Small intestine (tissue), 7 donors: ENCODE data around the gene C5orf63. TPM values are rescaled to one million over a fixed set of nuclear protein-coding genes. Genes with fewer than 3 reads are reported as not detected.

Experiments
- DNase-seq, 2 donors: peaks; one replicate each; pipeline versions ENCODE4 v3.0.0 to v3.0.0-alpha.2; 2013
- FAIRE-seq: peaks from 2 replicates; lab custom pipeline; 2012; peaks lifted over from hg19 to GRCh38; lab: Jason Lieb, UNC
- H3K27ac ChIP-seq, 3 donors: one replicate each; pipeline ENCODE4 v1.5.1; 2013; ENCODE audit warnings: low read length in 2 of 3, mild to moderate bottlenecking in 2 of 3, control low read depth in 1 of 3, inconsistent platforms in 1 of 3, low read depth in 1 of 3, moderate library complexity in 1 of 3
- H3K27me3 ChIP-seq, 3 donors: one replicate each; pipeline ENCODE4 v1.6.1; 2013; ENCODE audit warnings: low read length in 3 of 3, inconsistent platforms in 1 of 3; ENCODE audit not compliant: control insufficient read depth in 3 of 3, insufficient read depth in 3 of 3
- H3K36me3 ChIP-seq, 3 donors: one replicate each; pipeline ENCODE4 v1.6.1; 2013; ENCODE audit warnings: low read length in 3 of 3, inconsistent platforms in 1 of 3, low read depth in 1 of 3, mild to moderate bottlenecking in 1 of 3, moderate library complexity in 1 of 3; ENCODE audit not compliant: control insufficient read depth in 3 of 3, insufficient read depth in 2 of 3
- H3K4me1 ChIP-seq, 3 donors: one replicate each; pipeline ENCODE4 v1.6.1; 2013; ENCODE audit warnings: low read length in 2 of 3, inconsistent platforms in 1 of 3, low read depth in 1 of 3, mild to moderate bottlenecking in 1 of 3, moderate library complexity in 1 of 3; ENCODE audit not compliant: control insufficient read depth in 3 of 3, insufficient read depth in 2 of 3
- H3K4me3 ChIP-seq, 3 donors: one replicate each; pipeline ENCODE4 v1.5.1; 2013; ENCODE audit warnings: low read length in 3 of 3, control low read depth in 1 of 3, inconsistent platforms in 1 of 3, low read depth in 1 of 3, mild to moderate bottlenecking in 1 of 3, moderate library complexity in 1 of 3
- H3K9me3 ChIP-seq, 2 donors: one replicate each; pipeline ENCODE4 v1.6.1; 2013; ENCODE audit warnings: low read depth in 1 of 2, low read length in 1 of 2; ENCODE audit not compliant: control insufficient read depth in 2 of 2, insufficient read depth in 1 of 2
- WGBS, 3 donors: extraction: QIAGEN DNeasy Blood & Tissue Kit; methylation state at CpG; one replicate each; pipeline ENCODE4 v1.1.7; 2013; 5-methylcytosine and 5-hydroxymethylcytosine counted together
- polyA plus RNA-seq, 4 donors: library from polyadenylated mRNA; stranded (reverse) in 3 of 4; unstranded in 1 of 4; fragments of 200-250 nt in 3 of 4; fragments of 120-200 nt in 1 of 4; gene quantifications; one replicate each; pipeline versions ENCODE4 v1.2.1 to v1.2.3, GENCODE V29; 2013
- donor health status: healthy with polysubstance abuse.
- donor health status: control.
- donor health status: control.
- donor health status: Bipolar disorder and iron deficiency.
- donor health status: healthy.

The C5orf63 gene
- polyA plus RNA-seq, 4 donors = 4.2 to 17.9 (median 6.4) TPM

DNA sequence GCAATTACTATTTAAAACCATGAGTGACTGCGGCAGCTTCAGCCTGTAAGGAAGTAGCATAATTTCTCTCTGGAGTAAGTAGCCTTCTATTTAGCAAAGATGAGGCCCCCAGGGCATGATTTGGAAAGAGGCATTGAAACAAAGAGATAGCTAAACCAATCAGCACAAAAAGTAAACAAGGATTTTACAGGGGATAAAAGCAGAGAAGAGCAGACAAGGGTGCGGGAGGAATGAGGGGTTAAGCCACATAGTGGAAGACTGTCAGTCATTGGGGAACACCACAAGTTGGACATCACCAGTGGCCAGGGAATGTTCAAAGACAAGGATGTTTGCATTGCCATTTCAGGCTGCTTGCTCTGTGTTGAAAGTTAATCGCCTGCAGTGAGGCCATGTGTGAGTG is 24.0 kb upstream of the C5orf63 start:
- Histone ChIP-seq H3K27ac (no peak overlapping the region), H3K36me3 (no peaks in the 10 kb centered on the region), H3K4me3 (no peak overlapping the region), H3K9me3 (no peaks in the 10 kb centered on the region), H3K4me1 (peaks cover 0 to 26% (median 0%) of the 10 kb centered on the region in 3 donors), H3K27me3 (peaks cover 0 to 1% (median 0%) of the 10 kb centered on the region in 3 donors)
- no peak for FAIRE-seq
- no peak for DNase-seq
- WGBS, 3 donors = 88 to 90% (median 89%) methylated on average over 3 of the region's 3 CpGs

DNA sequence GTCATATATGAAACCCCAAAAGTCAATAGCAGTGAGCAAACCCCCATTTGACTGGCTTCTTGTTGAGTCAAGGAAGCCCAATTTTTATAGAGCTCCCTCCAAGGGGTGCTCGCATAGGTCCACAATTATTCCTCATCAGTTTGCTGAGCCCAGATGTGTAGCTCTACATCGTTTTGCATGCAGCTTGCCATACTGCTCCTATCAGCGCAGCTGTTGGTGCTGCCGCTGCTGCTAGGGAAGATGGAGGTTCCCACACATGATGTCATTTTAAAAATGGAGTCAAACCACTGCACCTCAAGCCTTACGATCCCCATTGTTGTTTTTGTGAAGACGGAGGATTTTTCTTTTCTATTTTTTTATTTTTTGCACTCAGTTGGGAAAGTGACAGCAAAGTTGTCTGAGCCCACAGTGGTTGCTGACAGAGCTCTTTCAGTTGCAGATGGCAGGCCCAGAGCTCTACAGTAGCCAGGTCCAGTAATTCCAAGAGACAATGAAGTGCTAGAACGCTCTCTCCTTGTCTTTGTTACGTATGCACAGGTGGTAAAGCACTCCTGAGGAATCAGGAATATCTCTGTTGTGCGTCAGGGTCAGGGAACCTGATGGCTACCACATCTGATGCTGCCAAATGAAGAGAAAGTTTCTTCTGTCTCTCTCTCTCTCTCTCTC is 23.2 kb upstream of the C5orf63 start:
- H3K27me3 ChIP-seq = peaks cover 0 to 1% (median 0%) of the 10 kb centered on the region in 3 donors
- 76 to 91% (median 86%) methylated on average over 9 of the region's 9 CpGs for WGBS, 3 donors
- H3K36me3 ChIP-seq = no peaks in the 10 kb centered on the region
- FAIRE-seq (no peak), DNase-seq (no peak)
- H3K27ac ChIP-seq = no peak overlapping the region
- H3K4me3 ChIP-seq = no peak overlapping the region
- H3K9me3 ChIP-seq = no peaks in the 10 kb centered on the region
- peaks cover 0 to 23% (median 0%) of the 10 kb centered on the region in 3 donors for H3K4me1 ChIP-seq

DNA sequence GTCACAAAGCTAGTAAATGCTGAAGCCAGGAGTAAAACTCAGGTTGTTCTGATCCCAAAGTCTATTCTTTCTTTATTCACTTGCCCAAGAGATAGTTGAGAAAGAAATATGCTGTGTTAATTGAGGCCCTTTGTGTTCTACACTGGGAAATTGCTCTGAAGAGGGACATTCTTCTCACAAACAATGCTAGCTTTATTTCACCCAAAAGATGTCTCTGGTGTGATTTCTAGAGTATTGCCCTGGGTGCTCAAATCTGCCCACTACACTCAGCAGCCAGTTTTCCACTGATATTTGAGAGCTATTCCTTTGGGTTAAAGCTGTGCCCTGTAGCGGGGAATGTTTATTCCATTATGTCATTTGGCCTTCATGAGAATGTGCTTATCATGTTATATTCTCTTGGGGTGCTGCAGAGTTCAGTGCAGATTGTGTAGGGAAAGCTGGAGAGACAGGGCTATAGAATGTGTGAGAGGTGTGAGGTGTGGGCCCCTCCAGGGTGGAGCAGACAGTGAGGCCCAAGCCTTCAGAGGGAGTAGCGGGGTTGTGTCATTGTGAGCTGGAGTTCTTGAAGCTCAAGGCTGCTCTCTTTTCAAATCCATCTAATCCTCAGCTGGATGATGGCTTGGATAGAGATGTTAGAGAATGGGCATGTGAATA is 21.0 kb upstream of the C5orf63 start:
- peak in 1 of 2 donors; percentile 73 for DNase-seq
- no peaks in the 10 kb centered on the region for H3K9me3 ChIP-seq
- FAIRE-seq = no peak
- H3K36me3 ChIP-seq = no peaks in the 10 kb centered on the region
- 92 to 98% (median 94%) methylated on average over 2 of the region's 2 CpGs for WGBS, 3 donors
- H3K27ac ChIP-seq = peak overlapping the region in 1 of 3 donors; percentile 68
- no peak overlapping the region for H3K4me3 ChIP-seq
- peaks cover 0 to 16% (median 0%) of the 10 kb centered on the region in 3 donors for H3K4me1 ChIP-seq
- peaks cover 0 to 1% (median 0%) of the 10 kb centered on the region in 3 donors for H3K27me3 ChIP-seq

DNA sequence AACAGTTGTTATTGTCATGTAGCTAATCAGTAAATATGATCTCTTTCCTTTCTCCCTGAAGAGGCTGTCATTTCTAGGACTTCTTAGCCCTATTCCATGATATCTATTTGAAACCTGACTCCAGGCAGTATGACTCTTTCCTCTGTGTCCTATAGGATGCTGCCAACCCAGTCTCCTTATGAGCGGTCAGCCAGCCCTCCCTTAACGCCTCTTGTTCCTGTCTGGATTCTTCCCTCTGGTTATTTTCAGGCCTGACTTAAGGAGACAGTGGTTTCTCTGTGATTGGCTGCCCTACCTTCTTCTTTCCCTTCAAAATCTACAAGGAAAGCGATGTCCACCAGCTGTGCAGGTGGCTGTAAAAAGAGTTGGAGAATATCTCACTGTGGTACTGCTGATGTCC is 19.4 kb upstream of the C5orf63 start:
- Histone ChIP-seq H3K9me3 (no peaks in the 10 kb centered on the region), H3K36me3 (no peaks in the 10 kb centered on the region), H3K27me3 (peaks cover 0 to 1% (median 0%) of the 10 kb centered on the region in 3 donors), H3K27ac (no peak overlapping the region), H3K4me1 (peaks cover 0 to 26% (median 0%) of the 10 kb centered on the region in 3 donors), H3K4me3 (no peak overlapping the region)
- DNase-seq (no peak), FAIRE-seq (no peak)
- 58 to 80% (median 75%) methylated on average over 3 of the region's 3 CpGs for WGBS, 3 donors

DNA sequence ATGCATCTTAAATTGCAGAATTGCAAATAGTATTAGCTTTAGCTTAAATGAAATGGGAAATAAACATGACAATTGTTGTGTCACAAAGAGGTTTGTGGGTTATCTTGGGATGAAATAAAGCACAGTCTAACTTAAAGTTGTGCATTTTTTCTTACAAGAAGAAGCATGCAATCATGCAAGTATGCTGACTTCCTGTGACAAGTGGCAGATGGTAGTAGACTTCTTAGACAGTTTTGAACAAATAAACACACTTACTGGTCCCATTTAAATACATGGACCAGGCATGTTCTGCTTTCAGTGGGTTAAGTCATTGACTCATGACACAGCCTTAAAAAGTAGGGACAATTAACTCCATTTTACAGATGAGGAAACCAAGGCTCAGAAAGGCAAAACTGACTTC is 15.9 kb upstream of the C5orf63 start:
- no peak for DNase-seq
- H3K9me3 ChIP-seq = no peaks in the 10 kb centered on the region
- peaks cover 0 to 31% (median 0%) of the 10 kb centered on the region in 3 donors for H3K4me1 ChIP-seq
- H3K27me3 ChIP-seq = no peaks in the 10 kb centered on the region
- peak overlapping the region in 1 of 3 donors; percentile 94 for H3K27ac ChIP-seq
- H3K36me3 ChIP-seq = no peaks in the 10 kb centered on the region
- no peak overlapping the region for H3K4me3 ChIP-seq
- FAIRE-seq = no peak

DNA sequence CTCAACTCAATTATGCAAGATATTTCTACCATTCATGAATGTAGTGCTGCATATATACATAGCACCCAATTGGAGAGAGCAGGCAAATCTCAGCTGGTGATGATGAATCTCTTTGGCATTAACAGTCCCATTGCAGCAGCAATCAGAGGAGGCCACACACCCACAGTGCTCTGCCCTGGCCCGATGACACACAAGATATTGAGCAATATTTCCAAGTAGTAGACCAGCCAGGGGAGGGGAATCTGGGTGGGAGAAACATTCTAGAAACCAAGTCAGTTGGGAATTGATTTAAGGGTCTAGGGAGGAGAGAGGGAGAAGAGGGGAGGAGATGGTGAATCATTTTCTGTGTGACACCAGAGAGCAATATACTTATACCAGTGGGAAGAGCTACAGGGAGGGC is 14.9 kb upstream of the C5orf63 start:
- FAIRE-seq = no peak
- 32 to 64% (median 44%) methylated on average over 1 of the region's 1 CpG for WGBS, 3 donors

DNA sequence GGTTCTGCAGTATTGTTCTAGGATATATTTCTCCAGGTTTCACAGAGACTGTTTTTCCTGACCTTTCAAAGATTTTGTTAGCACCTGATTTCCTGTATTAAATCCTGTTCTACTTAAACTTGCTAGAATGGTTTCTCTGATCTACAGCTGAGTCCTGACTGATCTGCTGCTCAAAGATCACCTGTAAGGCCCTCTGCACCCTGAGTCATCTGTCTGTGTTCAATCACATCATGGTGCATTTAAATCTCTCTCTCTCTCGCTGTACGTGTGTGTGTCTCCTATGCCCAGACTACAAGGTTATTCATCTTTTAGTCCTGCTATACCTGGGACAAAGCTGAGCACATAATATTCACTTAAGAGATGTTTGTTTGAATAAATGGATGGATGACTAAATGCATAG is 13.3 kb upstream of the C5orf63 start:
- peak; percentile 51 to 60 for DNase-seq
- H3K4me3 ChIP-seq = no peak overlapping the region
- peak overlapping the region in 1 of 3 donors; percentile 70 for H3K27ac ChIP-seq
- H3K4me1 ChIP-seq = peaks cover 0 to 28% (median 0%) of the 10 kb centered on the region in 3 donors
- no peak for FAIRE-seq
- H3K36me3 ChIP-seq = no peaks in the 10 kb centered on the region
- WGBS, 3 donors = 57 to 74% (median 74%) methylated on average over 2 of the region's 2 CpGs
- no peaks in the 10 kb centered on the region for H3K27me3 ChIP-seq
- H3K9me3 ChIP-seq = no peaks in the 10 kb centered on the region

More for the DNA sequence above, 14.9 kb upstream of the C5orf63 start:
- DNase-seq = peak; percentile 57 to 82
- no peaks in the 10 kb centered on the region for H3K27me3 ChIP-seq
- H3K4me1 ChIP-seq = peaks cover 0 to 28% (median 0%) of the 10 kb centered on the region in 3 donors
- no peaks in the 10 kb centered on the region for H3K9me3 ChIP-seq
- no peak overlapping the region for H3K4me3 ChIP-seq
- no peaks in the 10 kb centered on the region for H3K36me3 ChIP-seq
- peak overlapping the region in 1 of 3 donors; percentile 94 for H3K27ac ChIP-seq

DNA sequence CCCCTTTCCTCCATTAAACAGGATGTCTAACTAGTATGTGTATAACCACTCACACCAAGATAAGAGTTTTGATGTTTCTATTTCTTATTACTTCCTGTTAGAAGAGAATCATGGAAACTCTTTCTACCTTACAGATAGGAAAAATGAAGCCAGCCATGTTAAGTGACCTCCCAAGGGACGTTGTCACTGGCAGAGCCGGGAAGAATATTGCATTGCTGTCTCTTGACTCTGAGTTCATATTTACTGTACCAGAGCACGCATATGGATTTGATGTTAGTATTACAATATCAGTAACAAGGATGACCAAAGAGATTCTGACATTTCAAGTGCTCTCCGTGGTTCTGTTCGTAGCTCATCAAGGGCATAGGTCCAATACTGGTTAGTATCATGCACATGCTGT is 12.5 kb upstream of the C5orf63 start:
- FAIRE-seq = no peak
- no peaks in the 10 kb centered on the region for H3K36me3 ChIP-seq
- WGBS, 3 donors = 78 to 95% (median 89%) methylated on average over 5 of the region's 5 CpGs

More for the DNA sequence above, 12.5 kb upstream of the C5orf63 start:
- no peak for DNase-seq
- H3K27ac ChIP-seq = peak overlapping the region in 1 of 3 donors; percentile 55
- H3K4me1 ChIP-seq = peaks cover 0 to 28% (median 0%) of the 10 kb centered on the region in 3 donors
- H3K4me3 ChIP-seq = no peak overlapping the region
- H3K27me3 ChIP-seq = no peaks in the 10 kb centered on the region
- no peaks in the 10 kb centered on the region for H3K9me3 ChIP-seq
